Skin of body (tissue), 2 donors: ENCODE data around the gene NPL. TPM values are rescaled to one million over a fixed set of nuclear protein-coding genes. Genes with fewer than 3 reads are reported as not detected.

Source experiments
- DNase-seq: peaks from one replicate; lab custom pipeline; 2025; lab: John Stamatoyannopoulos, UW
- total RNA-seq: library from RNA; depleted of rRNA; stranded (reverse); fragments of >200 nt; gene quantifications from one replicate; pipeline ENCODE4 v1.2.3, GENCODE V29; 2014

Gene NPL
- 48.0 TPM for total RNA-seq

GRCh38 chr1:182789138-182790076 lies at the start of gene NPL:
NPL (plus strand) TSS chr1:182789773; CDS start chr1:182794372, 4,599 bp downstream.
- DNase-seq = peak; percentile 38

DNA sequence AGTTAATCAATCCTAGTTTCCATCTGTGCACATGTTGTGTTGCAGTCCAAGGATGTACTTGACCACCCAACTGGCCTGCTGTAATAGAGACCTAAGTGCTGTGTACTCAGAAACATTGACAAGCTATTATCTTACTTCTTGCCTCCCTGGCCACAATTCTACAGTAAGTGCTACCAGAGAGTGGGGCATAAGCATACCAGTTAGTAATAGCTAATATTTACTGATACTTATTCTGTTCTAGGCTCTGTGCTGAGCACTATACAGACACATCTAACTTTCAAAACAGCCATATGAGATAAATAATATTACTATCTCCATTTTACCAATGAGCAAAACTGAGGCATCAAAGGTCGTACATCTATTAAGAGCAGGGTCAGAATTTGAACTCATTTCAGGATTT lies 49.5 kb upstream of the NPL start:
- no peak for DNase-seq

DNA sequence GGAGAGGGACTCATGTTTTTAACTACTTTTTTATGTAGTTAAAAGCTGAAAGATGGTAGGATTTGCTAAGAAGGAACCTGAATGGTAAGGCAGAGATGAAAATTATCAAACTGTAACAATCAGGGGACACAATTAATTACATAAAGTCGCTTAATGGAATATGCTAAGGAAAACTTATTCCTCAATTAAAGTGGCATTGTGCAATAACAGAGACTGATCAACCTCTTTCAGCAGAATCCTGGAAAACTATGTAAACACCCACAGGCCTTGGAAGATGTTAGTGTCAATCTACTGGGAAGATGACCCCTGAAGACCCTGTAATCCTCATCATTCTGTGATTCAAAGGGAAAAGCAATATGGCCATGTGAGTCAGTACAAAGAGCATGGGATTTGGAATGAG lies 46.8 kb upstream of the NPL start:
- DNase-seq = no peak

DNA sequence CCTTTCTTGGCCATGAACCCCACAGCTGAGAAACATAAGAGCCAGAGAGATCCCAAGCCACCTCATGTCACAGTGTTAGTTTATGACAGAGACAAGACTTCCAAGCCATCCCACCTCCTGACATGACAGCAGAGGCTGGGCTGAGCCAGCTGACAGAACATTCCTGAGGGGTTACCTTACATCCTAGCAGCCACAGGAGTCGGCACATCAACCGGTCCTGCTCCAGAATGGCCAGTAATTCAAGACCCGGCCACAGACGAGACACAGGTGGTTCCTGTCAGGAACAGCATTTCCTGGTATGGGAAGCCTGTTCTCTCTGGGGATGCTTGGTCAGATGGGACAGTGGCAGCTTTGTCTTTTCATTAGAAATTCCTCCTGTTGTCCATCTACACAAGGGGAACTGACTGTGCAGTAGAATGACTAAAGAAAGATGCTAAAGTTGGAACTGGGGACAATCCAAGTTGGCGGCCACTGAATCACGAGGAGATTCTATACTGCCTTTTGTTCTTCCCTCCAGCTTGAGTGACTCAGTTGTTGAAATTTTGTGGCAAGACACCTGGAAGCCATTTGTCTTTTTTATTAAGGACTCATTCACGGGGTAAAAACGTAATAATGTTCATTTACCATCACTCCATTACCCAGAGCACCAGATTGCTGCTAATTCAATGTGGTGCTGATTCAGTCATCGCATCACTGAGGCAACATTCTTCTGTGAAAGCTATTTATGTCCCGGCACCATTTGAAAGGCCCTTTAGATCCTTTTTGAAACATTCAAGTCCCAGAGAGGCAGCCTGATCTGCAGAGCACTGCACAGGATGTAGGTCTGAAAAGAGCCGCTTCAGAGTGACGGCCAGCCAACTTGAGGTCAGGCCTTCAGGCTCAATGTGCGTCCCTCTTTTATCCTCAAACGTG lies 37.2 kb upstream of the NPL start:
- no peak for DNase-seq

GRCh38 chr1:182754087-182754486 lies 35.5 kb upstream of the NPL start:
- DNase-seq = no peak

GRCh38 chr1:182754543-182755314 lies 34.8 kb upstream of the NPL start:
- DNase-seq = no peak

DNA sequence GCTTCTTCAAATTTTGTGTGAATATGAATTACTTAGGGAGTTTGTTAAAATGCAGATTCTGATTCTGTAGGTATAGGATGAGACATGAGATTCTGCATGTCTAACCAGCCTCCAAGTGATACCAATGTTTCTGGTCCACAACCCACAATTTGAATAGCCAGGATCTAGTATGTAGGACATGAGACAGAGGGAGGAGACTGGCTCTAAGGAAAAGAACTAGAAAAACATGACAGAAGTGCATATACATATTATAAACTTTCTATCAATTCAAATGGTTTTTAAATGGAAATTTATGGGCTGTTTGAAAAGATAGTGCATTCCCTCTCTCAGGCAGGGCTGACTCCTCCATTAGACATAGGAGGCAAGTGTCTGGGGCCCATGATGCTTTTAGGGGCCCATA lies 33.9 kb upstream of the NPL start:
- no peak for DNase-seq

DNA sequence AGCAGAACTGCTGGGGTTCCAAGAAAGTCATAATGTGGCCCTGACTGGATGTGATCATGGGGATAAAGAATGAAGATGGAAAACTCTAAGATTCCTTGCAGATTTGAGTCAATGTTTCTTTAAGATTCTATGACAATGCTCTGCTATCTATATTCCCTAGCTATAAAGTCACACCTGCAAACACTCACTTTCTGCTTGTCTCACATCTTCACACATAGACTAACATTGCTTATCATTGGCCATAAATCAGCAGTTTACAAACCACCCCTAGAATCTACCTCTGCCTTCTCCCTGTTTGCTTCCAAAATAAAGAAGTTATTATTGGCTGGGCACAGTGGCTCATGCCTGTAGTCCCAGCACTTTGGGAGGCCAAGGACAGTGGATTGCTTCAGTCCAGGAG lies 33.1 kb upstream of the NPL start:
- no peak for DNase-seq

DNA sequence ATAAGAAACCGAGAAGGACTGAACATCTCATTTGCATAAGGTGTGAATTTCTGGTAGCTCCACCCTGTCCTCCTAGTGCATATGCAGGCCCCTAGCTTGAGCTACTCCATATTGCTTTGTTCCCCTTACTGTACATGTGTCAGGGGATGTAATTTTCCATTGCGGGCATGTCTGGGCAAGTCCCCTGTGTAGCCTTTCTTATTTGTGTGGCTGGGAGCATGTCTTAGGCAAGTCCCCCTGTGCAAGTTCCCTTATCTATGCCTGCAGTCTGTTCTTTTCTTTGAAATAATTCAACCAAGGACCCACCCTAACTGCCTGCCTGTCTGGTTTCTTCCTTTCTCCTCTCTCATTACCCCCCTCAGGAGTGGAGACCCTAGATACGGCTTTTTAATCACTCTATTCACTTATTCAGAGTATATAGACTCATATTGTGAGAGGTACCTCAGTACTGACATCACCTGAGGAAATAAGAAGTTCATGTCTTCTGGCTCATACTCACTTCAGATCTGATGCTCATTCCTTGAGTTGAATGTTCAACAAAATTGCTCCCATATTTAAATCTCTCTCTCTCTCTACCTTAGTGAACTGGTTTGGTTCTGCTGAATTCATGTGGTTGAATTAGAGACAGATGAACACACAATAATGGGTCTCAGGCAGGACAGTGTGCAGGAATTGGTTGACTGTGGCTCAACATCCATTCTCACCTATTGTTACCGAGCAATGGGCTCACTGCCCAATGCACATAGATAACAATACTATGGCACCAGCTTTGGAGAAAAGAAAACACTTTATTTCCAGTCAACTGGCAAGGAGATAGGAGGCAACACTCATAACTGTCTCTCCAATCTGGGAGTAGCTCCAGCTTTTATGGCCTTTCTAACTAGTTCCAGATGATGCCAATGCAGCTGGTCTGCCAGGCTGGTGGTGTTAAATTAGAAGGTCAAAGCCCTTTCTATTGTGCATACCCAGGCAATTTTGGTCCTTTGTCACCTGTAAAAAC lies 27.9 kb upstream of the NPL start:
- no peak for DNase-seq

GRCh38 chr1:182762536-182762935 lies 27.0 kb upstream of the NPL start:
- no peak for DNase-seq

DNA sequence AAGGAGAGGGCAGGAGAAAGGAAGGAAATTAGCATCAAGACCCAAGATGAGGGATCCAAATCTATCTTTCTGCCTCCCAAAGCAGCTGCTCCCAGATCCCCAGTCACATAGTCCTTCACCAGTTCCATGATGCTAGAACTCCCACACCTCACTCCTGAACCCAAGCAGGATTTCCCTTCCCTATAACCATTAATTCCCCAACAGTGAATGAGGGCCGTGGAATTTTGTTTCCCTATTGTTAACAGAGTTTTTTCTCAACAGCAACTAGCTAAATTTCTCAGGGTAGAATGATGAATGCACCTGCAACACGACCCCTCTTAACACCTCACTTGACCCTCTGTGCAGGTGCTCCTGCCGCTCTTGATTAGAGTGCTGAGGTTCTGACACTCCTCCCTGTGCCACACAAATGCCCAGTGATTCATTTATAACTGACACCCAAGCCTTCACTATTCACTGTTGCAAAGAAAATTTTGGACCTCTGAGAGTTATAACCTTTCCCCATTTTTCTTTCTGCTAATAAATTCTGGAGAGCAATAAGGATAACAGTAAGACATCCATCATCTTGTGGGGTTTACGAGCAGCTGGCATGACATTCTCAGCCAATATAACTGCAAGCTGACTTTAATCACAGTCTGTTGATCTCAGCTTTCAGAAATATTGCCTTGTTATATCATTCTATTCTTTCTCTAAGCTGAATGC lies 25.4 kb upstream of the NPL start:
- DNase-seq = no peak

- peak; percentile 66 for DNase-seq
These were observed 24.2 kb upstream of the NPL start for GRCh38 chr1:182765391-182765790.

- no peak for DNase-seq
These were observed 23.5 kb upstream of the NPL start for GRCh38 chr1:182766050-182766449.

DNA sequence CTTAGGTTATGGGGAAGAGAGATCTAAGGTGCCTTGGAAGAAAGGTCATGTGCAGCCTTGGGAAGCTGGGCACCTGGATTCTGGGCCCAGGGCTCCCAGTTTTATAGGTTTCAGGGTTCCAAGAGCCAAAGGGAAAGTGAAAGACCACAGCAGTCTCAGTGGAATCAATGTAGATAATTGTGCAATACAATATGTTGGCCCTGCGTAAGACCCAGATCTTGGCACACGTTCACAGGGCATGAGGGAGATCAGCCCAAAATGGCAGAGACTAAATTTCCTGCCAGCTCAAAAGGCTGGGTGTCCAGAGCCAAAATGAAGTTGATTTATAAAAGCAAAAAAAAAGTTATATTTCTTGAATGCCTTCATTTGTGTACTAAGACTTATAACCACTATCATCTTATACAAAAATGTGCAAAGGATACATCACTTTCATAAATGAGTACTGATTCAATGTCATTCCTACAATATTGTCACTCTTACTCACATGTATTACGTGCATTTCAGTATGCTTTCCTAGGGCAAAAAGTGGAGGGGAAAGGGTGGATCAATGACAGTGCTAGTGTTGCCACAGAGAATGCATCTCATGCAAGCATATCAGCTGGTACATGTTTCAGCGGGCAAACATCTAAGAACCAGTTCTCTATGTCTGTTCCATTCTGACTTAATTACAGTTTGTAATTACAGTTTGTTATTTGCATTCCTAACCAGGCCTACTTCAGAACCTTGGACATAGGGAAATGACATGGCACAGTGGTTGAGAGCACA lies 22.5 kb upstream of the NPL start:
- no peak for DNase-seq

GRCh38 chr1:182768963-182769362 lies 20.6 kb upstream of the NPL start:
- DNase-seq = no peak

DNA sequence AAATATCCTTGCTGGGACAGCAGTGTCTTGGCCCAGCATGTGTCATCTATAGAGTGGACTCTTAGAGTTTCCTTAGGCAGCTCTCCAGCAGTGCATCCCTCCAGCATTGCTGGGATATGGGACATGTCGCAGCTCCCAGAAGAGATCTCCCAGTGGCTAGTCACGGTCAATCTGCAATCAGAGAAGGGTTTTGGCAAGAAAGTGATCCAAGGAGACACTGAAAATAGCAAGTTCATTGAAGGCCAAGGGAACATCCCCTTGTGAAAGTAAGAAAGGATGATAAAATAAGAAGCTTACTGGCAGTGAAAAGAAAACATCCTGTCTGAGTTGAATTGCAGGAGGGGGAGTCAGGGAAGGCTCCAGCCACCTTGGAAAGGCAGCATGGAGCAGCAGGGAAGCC lies 19.3 kb upstream of the NPL start:
- no peak for DNase-seq

DNA sequence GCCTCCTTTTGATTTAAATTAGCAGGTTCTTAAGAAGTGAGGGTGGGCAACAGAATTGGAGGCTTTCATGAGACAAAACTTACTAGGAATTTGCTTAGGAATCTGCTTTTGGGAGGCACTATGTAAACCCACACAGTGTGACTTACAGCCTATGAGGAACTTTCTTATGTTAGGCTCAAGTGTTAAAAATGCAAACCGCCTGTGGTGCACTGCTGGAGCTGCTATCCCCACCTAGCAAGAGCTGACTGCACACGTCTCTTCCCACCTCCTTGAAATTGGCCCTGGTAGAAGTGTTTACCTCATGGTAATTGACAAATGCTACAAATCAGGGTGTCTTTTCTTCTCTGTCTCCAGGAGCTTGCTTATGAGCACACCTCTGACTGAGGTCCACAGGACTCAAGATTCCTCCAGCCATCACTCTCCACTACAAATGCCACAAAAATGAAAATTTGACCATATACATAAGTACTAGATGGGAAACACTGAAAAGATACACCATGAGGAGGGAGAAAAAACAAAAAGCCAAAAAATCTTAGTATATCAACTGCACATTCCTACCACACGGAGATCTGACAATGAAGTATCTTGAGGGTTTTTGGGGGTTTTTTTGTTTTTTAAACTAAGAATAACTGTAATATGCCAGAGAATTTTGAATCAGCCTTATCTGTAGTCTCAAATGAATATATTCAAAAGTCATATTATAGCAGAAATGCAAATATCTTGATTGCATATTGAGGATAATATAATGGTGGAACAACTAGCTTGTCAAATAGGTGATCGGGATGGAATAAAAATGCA lies 18.2 kb upstream of the NPL start:
- DNase-seq = no peak

DNA sequence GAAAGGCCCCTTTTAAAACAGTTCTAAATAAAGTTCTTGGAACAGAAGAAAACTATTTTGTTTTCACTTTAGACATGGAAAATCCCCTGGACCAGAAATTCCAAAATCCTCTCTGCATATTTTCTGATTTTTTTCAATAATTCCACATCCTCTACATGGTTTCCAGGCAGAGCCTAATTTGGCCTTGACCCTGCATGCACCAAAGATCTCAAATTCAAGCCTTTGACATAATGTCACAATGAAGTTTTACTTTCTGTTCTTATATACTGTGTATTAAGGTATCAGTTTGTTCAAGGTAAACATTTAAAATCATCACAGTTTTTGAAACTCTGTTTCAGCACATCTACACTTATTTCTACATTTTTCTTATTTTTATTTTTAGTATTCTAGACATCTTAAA lies 12.2 kb upstream of the NPL start:
- no peak for DNase-seq
